Panc1 (cell line): Measurements from ENCODE around the gene NADK2.

ENCODE experiments used
- POLR2AphosphoS5 ChIP-seq: IDR thresholded peaks from 2 replicates; pipeline ENCODE4 v1.6.1; 2012; ENCODE audit warnings: mild to moderate bottlenecking, low read depth, low read length, moderate library complexity
- REST ChIP-seq, 2 experiments: IDR thresholded peaks; 2 replicates each; pipeline ENCODE4 v1.6.1; 2011 to 2012; ENCODE audit warnings: low read depth in 2 of 2, control low read depth in 1 of 2, low read length in 1 of 2, mild to moderate bottlenecking in 1 of 2, moderate library complexity in 1 of 2; ENCODE audit not compliant: insufficient read depth in 1 of 2
- SIN3A ChIP-seq: IDR thresholded peaks from 2 replicates; pipeline ENCODE4 v1.6.1; 2012; ENCODE audit warnings: low read depth, mild to moderate bottlenecking, low read length, moderate library complexity, borderline replicate concordance; ENCODE audit not compliant: insufficient read depth
- TF ChIP-seq, protein P1 (sequence below): fragments of 450-650 bp; IDR thresholded peaks from 2 replicates; pipeline ENCODE4 v1.5.1; 2017; ENCODE audit warnings: mild to moderate bottlenecking

DNA sequence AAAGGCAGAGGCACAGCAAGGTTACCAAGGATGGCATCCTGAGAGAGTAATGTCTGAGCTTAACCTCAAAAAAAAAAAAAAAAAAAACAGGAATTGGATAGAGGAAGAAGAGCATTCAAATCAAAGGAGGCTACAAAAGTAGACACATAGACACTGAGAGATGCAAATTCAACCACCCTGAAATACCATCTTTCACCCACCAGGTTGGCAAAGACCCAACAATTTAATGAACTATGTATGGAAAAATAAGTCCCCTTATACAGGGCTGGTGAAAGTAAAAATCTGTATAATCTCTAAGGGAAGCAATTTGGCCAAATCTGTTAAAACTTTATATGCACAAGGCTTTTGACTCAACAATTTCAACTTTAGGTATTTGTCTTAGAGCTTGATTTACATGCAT is 4.9 kb downstream of the NADK2 start:
- no peak for TF ChIP-seq POLR2AphosphoS5
- TF ChIP-seq, protein P1, sequence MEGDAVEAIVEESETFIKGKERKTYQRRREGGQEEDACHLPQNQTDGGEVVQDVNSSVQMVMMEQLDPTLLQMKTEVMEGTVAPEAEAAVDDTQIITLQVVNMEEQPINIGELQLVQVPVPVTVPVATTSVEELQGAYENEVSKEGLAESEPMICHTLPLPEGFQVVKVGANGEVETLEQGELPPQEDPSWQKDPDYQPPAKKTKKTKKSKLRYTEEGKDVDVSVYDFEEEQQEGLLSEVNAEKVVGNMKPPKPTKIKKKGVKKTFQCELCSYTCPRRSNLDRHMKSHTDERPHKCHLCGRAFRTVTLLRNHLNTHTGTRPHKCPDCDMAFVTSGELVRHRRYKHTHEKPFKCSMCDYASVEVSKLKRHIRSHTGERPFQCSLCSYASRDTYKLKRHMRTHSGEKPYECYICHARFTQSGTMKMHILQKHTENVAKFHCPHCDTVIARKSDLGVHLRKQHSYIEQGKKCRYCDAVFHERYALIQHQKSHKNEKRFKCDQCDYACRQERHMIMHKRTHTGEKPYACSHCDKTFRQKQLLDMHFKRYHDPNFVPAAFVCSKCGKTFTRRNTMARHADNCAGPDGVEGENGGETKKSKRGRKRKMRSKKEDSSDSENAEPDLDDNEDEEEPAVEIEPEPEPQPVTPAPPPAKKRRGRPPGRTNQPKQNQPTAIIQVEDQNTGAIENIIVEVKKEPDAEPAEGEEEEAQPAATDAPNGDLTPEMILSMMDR: no peak
- no peak for TF ChIP-seq SIN3A
- TF ChIP-seq REST (IDR thresholded peaks at IDR 0.05; ENCODE audit: insufficient read depth in 1 of 2, low read depth in 2 of 2, low read length in 1 of 2): no peak
